Islet precursor cell (in vitro differentiated cells): ENCODE measurements around the gene TM9SF2.

Experiments
- DNase-seq: peaks from one replicate; pipeline ENCODE4 v3.0.0-alpha.2; 2018

The TM9SF2 gene

DNA sequence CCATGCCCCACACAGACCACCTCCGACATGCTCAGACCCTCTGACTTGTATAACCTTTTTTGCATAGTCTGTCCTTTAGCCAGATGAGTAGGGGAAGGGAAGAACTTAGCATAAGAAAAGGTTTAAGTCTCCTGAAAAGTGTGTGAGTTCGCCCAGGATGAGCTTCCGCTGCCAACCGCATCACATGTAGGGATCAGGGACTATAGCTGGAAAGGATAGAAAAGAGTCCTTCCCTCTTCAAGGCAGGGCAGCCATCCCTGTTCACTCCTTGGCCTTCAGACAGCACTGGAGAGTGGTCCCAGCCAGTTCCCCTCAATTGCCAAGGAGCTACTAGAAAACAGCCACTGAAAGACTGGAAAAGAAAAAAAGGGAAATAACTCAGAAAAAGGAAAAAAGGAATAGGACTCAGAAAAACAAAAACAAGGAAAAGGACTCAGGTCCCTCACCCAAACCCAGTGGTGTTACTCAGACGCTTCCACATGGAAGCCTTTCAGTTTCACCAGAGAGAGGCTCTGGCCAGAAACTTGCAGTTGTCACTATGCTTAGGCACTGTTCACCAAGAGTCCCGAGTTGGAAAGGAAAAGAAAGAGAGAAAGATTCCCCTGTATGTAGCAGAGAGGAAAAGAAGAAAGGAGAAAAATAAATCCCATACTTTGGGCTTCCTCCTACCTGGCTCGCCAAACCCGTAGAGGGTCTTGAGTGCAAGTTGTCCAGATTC lies 5.6 kb upstream of the TM9SF2 start:
- DNase-seq, result no peak

GRCh38 chr13:99496184-99497142 lies 4.8 kb upstream of the TM9SF2 start:
- no peak for DNase-seq

DNA sequence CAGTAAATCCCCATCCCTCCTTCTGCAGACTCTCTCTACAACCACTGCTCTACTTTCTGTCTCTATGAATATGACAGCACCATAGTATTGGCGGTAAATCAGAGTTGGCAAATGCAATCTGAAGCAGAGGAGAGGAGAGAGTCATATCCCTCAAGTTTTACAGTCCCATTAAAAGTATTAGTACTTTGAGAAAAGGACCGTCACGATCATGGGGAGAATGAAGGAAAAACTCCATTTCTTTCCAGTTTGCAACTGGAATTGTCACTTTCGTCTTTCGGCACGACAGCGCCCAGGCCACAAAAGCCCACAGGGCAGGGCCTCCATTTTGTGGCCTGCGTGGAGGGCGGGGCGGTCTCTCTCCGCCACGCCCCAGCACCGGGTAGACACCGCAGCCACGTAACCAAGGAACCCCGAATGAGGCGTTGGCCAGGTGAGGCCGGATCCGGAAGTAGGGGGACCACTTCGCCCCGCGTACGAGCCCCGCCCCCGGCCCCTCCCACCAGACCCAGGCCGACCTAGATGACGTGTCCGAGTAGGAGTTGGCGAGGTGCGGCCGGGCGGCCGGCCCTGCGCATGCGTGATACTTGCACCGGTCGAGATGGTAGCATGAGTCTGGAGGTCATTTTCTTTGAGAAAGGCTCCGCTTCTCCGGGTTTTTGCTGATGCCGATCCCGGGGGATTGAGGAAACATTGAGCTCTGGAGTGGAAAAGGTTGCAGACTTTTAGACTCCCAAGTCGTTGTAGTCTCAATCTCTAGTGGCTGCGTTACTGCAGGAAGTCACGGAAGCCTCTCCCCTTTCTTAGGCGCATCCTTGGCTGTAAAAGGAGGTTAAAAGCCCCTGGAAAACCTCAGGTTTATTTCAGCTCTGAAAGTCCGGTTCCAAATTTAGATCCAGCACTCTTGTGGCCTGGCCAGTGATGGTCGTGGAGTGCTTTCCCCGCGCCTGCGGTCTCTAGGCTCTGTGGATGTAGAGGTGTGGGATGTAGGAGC lies 2.8 kb upstream of the TM9SF2 start:
- peak; percentile 99 for DNase-seq

GRCh38 chr13:99500839-99501183 lies 461 bp upstream of the TM9SF2 start:
- DNase-seq, result no peak

DNA sequence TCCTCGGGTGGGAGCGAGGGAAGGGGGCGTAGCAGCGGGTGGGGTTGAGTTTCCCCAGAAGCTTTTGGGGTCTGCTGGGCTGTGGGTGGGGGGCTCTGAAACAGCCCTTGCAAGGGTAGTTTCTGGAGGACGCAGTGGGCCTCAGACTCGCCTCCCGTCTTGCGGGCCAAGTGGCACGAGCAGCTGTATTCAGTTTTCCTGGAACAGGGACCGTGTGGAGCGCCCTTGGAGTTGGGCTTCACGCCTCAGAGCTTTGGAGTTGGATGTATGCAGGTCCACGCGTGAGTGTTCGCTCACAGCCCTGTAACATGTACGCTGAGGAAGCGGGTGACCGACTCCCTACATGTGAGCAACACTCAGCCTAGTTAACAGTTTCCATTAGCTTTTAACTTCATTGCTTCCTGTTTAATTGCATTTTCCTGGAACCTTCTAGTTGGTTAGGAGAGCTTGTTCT lies 603 bp downstream of the TM9SF2 start:
- no peak for DNase-seq

- no peak for DNase-seq
Measured at GRCh38 chr13:99505814-99506269, 4.6 kb downstream of the TM9SF2 start.

- no peak for DNase-seq
Measured at GRCh38 chr13:99506634-99507033, 5.4 kb downstream of the TM9SF2 start.

DNA sequence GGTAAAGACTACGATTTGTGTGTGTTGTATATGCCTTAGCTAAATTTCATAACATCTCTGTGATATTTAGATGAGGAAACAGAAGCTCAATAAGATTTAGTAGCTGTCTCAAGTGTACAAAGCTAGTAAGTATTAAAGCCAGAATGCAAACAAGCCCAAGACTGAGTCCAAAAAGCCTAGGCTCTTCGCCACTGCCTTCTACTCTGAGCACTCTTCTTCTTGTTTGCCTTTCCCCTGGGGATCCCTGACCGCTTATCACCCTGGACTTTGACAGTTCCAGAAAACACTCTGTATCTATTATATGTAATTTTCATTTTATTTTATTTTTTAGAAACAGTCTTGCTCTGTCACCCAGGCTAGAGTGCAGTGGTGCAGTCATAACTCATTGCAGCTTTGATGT lies 5.8 kb downstream of the TM9SF2 start:
- DNase-seq, result no peak

DNA sequence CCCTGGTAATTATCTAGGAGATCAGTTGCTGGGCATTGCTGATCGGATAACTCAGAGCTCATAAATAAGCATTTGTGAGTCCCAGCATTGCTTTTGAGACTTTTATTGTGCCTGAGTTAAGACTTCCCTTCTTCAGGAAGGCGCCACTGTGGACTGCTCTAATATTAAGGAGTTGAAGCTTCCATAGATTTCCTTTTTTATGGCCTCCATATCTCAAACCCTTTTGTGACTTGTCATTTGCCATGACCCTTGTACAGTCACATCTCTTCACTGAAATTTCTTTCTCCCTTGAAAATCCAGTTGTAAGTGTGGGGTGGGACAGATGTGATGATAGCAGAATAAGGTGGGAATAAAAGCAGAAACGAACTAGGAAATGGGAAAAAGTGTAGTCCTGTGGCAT lies 6.3 kb downstream of the TM9SF2 start:
- no peak for DNase-seq

GRCh38 chr13:99507986-99508385 lies 6.7 kb downstream of the TM9SF2 start:
- no peak for DNase-seq

GRCh38 chr13:99509479-99509878 lies 8.2 kb downstream of the TM9SF2 start:
- DNase-seq, result no peak

GRCh38 chr13:99514801-99515200 lies 13.5 kb downstream of the TM9SF2 start:
- DNase-seq, result no peak

DNA sequence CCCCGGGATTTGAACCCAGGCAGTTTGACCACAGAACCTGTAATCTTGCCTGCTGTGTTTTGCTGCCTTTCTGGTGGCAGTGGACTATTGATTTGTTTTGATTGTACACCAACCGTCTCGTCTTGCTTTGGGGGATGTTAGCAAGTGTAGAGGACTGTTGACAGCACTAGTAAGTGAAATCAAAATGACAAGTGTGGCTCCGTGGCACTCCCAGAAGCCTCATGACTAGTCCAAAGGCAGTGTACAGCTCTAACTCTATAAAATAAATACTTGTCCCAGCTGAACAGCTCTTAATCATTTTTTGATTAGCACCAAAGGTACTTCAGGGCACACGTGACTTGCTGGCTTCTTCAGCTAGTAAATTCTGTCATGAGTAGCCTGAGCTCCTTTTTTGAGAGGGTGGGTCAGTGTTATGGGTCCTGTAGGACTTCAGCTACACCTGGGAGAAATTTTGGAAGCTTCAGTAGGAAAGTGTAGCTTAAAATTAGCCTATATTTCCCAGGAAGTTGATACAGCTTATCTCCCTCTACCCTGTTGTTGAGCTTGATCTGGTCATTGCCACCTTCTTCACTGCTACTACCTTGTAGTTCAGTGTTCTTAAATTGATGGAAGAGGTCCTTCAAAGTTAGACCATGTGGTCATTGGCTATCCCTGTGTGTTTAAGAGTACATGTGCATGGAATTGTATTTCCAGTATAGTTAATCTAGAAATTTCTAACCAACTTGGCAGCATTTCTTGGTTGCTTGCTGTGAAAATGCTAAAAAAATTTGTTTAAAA lies 15.1 kb downstream of the TM9SF2 start:
- no peak for DNase-seq

DNA sequence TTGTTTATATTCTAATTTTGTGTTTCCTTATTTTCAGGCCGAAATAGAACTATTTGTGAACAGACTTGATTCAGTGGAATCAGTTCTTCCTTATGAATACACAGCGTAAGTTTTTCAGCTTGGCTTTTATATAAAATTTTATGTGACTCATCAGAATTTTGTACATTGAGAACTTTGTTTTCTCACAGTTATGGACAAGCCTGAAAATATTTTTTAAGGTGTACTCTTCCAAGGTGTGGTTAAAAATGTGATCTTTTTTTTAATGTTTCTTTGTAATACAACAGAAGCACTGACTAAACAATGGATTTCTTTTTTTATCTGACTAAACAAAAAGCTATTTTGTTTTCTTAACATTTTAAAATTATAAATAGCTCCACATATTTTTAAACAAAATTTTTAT lies 16.3 kb downstream of the TM9SF2 start:
- no peak for DNase-seq

DNA sequence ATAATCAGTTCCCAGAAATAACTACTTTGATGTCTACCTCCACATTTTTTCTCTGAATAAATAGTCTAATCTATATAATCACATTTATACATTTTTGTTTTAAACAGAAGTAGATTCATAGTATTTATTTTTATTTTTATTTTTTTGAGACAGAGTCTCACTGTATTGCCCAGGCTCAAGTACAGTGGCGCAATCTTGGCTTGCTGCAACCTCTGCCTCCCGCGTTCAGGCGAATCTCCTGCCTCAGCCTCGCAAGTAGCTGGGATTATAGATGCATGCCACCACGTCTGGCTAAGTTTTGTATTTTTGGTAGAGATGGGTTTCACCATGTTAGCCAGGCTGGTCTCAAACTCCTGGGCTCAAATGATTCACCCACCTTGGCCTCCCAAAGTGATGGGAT lies 16.7 kb downstream of the TM9SF2 start:
- no peak for DNase-seq

DNA sequence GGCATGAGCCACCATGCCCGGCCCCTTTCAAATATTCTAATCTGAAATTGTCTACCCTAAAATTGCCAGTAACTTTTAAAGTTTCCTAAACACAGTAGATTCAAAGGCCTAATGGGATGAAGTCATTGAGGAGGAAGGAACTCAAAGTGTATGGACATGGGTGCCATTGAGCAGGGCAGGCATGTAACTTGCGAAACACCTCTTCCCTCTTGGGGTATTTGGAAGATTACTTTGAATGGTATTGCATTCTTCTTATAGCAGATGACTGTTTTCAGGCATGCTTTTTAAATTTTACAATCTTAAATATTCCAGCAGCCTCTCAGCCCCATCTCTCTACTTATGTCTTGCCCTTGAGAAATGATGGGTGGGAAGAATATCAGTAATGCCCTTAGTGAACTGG lies 21.0 kb downstream of the TM9SF2 start:
- DNase-seq, result no peak

DNA sequence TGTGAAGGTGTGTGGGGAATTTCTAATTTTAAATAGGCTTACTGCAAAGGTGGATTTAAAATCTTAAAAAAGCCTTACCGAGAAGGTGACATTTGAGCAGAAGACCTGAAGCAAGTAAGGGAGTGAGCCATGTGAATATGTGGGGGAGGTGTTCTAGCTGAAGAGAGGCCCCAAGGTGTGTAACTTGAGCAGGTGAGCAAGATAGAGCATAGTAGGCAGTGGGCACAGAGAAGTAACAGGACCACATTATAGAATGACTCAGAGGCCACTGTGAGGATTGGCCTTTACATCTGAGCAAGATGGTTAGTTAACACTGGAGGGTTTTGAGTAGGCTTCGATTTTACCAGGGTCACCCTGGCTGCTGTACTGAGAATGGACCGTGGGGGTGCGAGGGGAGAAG lies 22.6 kb downstream of the TM9SF2 start:
- DNase-seq, result no peak

DNA sequence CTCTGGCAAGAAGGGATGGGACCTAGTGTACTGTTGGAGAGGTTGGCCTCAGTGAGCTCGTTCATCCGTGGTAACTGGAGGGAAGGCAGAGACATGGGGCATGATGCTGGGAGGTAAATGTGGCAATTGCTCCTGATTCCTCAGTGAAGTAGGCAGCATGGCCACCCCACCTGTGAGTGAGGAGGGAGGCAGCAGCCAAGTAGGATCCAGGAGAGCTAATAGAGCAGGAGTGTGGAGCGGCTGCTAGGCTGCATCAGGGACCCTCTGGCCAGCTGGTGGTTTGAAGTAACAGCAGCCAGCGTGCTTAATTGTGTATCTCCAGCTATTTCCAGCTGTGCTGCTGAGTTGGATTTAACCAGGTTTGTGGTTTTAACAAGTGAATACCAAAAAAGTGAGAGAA lies 24.7 kb downstream of the TM9SF2 start:
- no peak for DNase-seq

- DNase-seq, result no peak
Measured at GRCh38 chr13:99526549-99526948, 25.3 kb downstream of the TM9SF2 start.

- no peak for DNase-seq
Measured at GRCh38 chr13:99527301-99527700, 26.0 kb downstream of the TM9SF2 start.

DNA sequence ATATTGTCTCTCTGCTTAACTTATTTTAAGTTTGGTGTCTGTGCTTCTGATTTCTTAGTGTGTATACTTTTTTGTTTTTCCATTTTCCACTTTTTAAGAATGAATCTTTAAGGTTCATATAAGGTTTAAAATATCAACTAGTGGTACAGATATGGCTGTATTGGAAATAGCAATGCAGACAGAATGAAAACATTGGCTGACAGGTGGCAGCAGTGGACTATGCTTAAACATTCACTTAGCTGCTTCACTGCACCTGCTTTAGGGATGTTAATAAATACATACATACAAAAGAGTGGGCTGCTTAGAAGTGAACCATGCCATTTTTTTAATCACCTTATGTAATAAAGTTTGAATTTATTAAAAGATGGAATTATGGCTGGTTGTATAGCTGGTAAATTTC lies 27.3 kb downstream of the TM9SF2 start:
- DNase-seq, result no peak

DNA sequence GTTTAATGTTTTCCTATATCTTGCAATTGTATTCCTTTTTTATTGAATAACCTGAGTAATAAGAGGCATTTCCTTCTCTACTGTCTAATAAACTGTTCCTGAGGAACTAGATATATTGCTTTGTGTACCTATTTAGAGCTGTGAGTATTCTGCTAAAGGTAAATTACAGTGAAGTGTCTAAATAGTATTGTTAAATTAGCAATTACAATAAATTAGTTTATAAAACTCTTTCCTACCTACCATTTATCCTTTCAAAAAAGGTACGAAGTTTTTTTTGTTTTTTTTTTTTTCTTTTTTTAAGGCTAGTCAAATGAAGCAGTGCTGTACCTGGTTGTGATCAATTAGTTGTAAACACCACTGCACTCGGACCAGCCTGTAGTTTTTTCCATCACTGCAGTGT lies 34.8 kb downstream of the TM9SF2 start:
- DNase-seq, result no peak
